ENCODE measurements around the gene F5. TPM values are rescaled to one million over a fixed set of nuclear protein-coding genes. Genes with fewer than 3 reads are reported as not detected.

F5 gene
- total and polyA plus RNA-seq, 9 of the 15 experiments (the other 6 are each of a cell fraction or from before 2014, with no cell fraction given) = 0.03 to 0.13 TPM; not detected in 7

- peak; percentile 43; the same call in 1 of the 2 replicates for TF ChIP-seq MBD1 (CRISPR knock-in tag; IDR thresholded peaks at IDR 0.05)
- TF ChIP-seq DEAF1 (CRISPR knock-in tag; IDR thresholded peaks at IDR 0.05) = peak; percentile 90
- peak in 1 of 2 experiments; percentile 16; a peak in 1 of 4 replicates for TF ChIP-seq RCOR1 (IDR thresholded peaks at IDR 0.05; ENCODE audit: borderline replicate concordance in 1 of 2, low read depth in 2 of 2, low read length in 2 of 2)
- TF ChIP-seq SMC3 (conservative IDR thresholded peaks at IDR 0.05; ENCODE audit: insufficient read depth, low read depth, low read length) = peak; percentile 78
- peak; percentile 89 for TF ChIP-seq REST (IDR thresholded peaks at IDR 0.05; ENCODE audit: borderline replicate concordance)
- TF ChIP-seq REST (CRISPR knock-in tag; IDR thresholded peaks at IDR 0.05; ENCODE audit: low read depth) = no peak
- TF ChIP-seq RB1 (IDR thresholded peaks at IDR 0.05; ENCODE audit: low read depth) = peak; percentile 26; the same call in 1 of the 2 replicates
- TF ChIP-seq RAD21 (CRISPR knock-in tag; conservative IDR thresholded peaks at IDR 0.05 in 1 of 2, IDR thresholded peaks at IDR 0.05 in 1 of 2) = peak; percentile 96 to 97
- no peak for TF ChIP-seq STAT5B (CRISPR knock-in tag; IDR thresholded peaks at IDR 0.05)
- no peak for TF ChIP-seq ERF (CRISPR knock-in tag; IDR thresholded peaks at IDR 0.05)
- TF ChIP-seq ATF3 (IDR thresholded peaks at IDR 0.05) = peak; percentile 22; the same call in 1 of the 2 replicates
- TF ChIP-seq ATF3 (CRISPR knock-in tag; conservative IDR thresholded peaks at IDR 0.05) = no peak
- TF ChIP-seq CSDE1 (IDR thresholded peaks at IDR 0.05) = no peak
Observed at GRCh38 chr1:169546087-169546995, 39.9 kb downstream of the F5 start (continued).
